ENCODE data around the gene GRAP. TPM values are rescaled to one million over a fixed set of nuclear protein-coding genes. Genes with fewer than 3 reads are reported as not detected.
A peak's percentile ranks its signal among the peaks of the same experiment; 100 is the strongest.
"Not testable (repeated sequence)": the region's sequence is repeated elsewhere in the genome, so short reads cannot be mapped to it uniquely, and the experiment has no call there.

The GRAP gene
- total RNA-seq, 1 donor from 2014 or later: not detected

DNA sequence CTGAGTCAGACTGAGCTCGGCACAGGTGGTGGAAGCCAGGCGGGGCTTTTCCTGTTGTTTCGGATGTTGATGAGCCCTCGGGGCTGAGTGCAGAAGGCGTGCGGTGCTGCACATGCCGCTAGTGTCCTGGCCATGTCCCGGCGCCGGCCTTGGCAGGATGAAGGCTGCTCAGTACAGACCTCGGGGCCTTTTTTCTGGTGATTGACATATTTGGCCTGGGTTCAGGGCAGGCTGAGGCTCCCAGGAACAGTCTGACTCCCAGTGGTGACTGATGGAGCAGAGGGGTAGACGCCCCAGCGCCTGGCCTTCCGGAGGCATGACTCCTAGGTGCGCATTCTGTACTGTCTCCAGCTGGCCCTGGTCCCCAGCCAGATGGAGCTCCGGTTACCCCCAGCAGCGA, 8.8 kb downstream of the GRAP start:
- not testable (repeated sequence) for H3K27ac Mint-ChIP-seq (ENCODE audit: unreplicated experiment)

GRCh38 chr17:19037547-19037946, 9.2 kb downstream of the GRAP start:
- H3K4me3 Mint-ChIP-seq (ENCODE audit: unreplicated experiment): not testable (repeated sequence)

More for the DNA sequence above, 8.8 kb downstream of the GRAP start:
- H3K4me1 Mint-ChIP-seq (ENCODE audit: unreplicated experiment); H3K4me3 Mint-ChIP-seq (ENCODE audit: unreplicated experiment); DNase-seq (ENCODE audit: extremely low spot score, unreplicated experiment); H3K9me3 Mint-ChIP-seq (ENCODE audit: unreplicated experiment); H3K36me3 Mint-ChIP-seq (ENCODE audit: unreplicated experiment); H3K27me3 Mint-ChIP-seq (ENCODE audit: unreplicated experiment): not testable (repeated sequence)

DNA sequence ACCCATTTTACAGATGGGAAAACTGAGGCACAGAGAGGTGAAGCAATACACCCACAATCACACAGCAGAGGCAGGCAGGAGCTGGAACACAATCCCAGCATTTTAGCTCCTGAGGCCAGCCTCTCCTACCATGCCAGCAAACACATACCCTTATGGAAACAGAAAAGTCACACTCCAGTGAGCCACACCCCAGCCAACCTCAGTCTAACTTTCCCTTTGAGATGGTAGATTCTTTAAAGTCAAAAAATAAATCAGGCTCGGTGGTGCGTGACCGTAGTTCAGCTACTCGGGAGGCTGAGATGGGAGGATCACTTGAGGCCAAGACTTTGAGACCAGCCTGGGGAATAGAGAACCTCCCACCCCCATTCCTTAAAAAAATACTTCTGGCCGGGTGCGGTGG, 10.6 kb downstream of the GRAP start:
- not testable (repeated sequence) for H3K36me3 Mint-ChIP-seq (ENCODE audit: unreplicated experiment); DNase-seq (ENCODE audit: extremely low spot score, unreplicated experiment); H3K4me1 Mint-ChIP-seq (ENCODE audit: unreplicated experiment); H3K9me3 Mint-ChIP-seq (ENCODE audit: unreplicated experiment); H3K4me3 Mint-ChIP-seq (ENCODE audit: unreplicated experiment); H3K27me3 Mint-ChIP-seq (ENCODE audit: unreplicated experiment); H3K27ac Mint-ChIP-seq (ENCODE audit: unreplicated experiment)

More at GRCh38 chr17:19037547-19037946, 9.2 kb downstream of the GRAP start:
- not testable (repeated sequence) for H3K9me3 Mint-ChIP-seq (ENCODE audit: unreplicated experiment); H3K36me3 Mint-ChIP-seq (ENCODE audit: unreplicated experiment); H3K27ac Mint-ChIP-seq (ENCODE audit: unreplicated experiment); H3K27me3 Mint-ChIP-seq (ENCODE audit: unreplicated experiment); H3K4me1 Mint-ChIP-seq (ENCODE audit: unreplicated experiment); DNase-seq (ENCODE audit: extremely low spot score, unreplicated experiment)

- H3K36me3 Mint-ChIP-seq (ENCODE audit: unreplicated experiment); H3K27ac Mint-ChIP-seq (ENCODE audit: unreplicated experiment): not testable (repeated sequence)
Observed at GRCh38 chr17:19032377-19032988, 14.3 kb downstream of the GRAP start.

DNA sequence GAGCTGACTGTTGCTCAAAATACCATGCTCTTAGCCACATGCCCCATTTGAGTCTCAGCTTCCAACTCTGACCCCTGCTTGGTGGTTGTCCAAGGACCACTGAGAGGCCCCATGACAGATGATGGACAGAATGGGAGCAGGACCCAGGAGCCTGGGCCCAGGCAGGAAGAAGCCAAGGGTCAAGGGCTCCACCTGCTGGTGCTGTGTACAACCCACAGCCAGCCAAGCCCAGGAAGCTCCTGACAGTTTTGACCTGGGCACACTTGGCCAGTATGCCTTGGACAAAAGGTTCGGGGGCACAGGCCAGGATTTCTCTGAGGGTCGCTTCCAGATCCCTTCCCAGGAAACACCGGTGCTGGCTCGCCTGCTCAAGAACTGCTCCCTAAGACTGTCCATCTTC, 15.0 kb downstream of the GRAP start:
- H3K27me3 Mint-ChIP-seq (ENCODE audit: unreplicated experiment); DNase-seq (ENCODE audit: extremely low spot score, unreplicated experiment); H3K4me1 Mint-ChIP-seq (ENCODE audit: unreplicated experiment); H3K27ac Mint-ChIP-seq (ENCODE audit: unreplicated experiment); H3K36me3 Mint-ChIP-seq (ENCODE audit: unreplicated experiment); H3K4me3 Mint-ChIP-seq (ENCODE audit: unreplicated experiment); H3K9me3 Mint-ChIP-seq (ENCODE audit: unreplicated experiment): not testable (repeated sequence)
- TF ChIP-seq, protein P1, sequence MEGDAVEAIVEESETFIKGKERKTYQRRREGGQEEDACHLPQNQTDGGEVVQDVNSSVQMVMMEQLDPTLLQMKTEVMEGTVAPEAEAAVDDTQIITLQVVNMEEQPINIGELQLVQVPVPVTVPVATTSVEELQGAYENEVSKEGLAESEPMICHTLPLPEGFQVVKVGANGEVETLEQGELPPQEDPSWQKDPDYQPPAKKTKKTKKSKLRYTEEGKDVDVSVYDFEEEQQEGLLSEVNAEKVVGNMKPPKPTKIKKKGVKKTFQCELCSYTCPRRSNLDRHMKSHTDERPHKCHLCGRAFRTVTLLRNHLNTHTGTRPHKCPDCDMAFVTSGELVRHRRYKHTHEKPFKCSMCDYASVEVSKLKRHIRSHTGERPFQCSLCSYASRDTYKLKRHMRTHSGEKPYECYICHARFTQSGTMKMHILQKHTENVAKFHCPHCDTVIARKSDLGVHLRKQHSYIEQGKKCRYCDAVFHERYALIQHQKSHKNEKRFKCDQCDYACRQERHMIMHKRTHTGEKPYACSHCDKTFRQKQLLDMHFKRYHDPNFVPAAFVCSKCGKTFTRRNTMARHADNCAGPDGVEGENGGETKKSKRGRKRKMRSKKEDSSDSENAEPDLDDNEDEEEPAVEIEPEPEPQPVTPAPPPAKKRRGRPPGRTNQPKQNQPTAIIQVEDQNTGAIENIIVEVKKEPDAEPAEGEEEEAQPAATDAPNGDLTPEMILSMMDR (IDR thresholded peaks at IDR 0.05): peak; percentile 49

More at GRCh38 chr17:19032377-19032988, 14.3 kb downstream of the GRAP start:
- not testable (repeated sequence) for H3K4me1 Mint-ChIP-seq (ENCODE audit: unreplicated experiment); H3K9me3 Mint-ChIP-seq (ENCODE audit: unreplicated experiment); H3K4me3 Mint-ChIP-seq (ENCODE audit: unreplicated experiment); DNase-seq (ENCODE audit: extremely low spot score, unreplicated experiment); H3K27me3 Mint-ChIP-seq (ENCODE audit: unreplicated experiment)

DNA sequence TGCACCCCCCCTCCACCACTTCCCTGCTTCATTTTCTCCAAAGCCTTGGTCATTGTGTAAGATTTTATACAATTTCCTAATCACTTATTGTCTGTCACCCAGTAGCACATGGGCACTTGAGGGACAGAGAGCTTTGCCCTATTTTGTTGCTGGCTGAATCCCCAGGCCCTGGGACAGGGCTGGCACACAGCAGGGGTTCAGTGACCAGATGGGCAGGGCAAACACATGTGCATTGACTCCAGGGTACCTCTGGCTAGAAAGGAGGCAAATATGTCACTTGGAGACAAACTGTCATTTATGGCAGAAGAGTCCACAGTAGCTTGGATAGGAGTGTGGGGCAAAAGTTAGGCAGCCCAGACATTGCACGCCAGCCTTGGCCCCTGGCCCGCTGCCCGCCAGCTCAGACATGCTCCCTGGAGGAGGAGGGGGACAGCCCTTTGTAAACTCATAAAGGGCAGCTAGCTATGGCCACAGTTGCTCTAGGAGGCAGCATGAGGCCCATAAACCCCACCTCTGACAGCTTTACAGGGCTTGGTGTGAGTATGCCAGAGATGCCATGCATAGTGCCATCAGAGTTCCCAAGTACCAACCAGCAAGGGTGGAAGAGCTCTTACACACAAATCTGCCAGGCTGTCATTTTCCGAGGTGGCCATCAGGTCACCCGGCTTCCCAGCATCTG, 15.8 kb downstream of the GRAP start:
- H3K36me3 Mint-ChIP-seq (ENCODE audit: unreplicated experiment); H3K4me3 Mint-ChIP-seq (ENCODE audit: unreplicated experiment); H3K27ac Mint-ChIP-seq (ENCODE audit: unreplicated experiment); H3K9me3 Mint-ChIP-seq (ENCODE audit: unreplicated experiment); H3K4me1 Mint-ChIP-seq (ENCODE audit: unreplicated experiment); H3K27me3 Mint-ChIP-seq (ENCODE audit: unreplicated experiment); DNase-seq (ENCODE audit: extremely low spot score, unreplicated experiment): not testable (repeated sequence)

DNA sequence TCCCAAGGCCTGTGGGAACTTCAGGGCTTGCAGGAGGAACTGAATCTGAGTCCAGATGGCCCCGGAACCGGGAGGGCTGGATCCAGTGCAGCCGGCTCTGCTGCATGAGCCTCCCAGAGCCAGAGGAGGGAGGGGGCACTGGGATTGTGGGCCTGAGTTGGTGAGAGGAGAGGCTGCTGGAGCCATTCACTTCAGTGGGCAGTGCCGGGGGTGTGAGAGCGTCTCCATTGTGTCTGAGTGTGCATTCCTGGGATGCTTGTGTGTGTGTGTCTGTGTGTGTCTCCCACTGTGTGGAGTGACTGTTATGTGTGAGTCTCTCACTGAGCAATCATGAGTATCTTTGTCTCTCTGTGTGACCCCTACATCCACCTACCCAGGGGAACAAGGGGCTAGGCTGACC, 17.0 kb downstream of the GRAP start:
- H3K4me1 Mint-ChIP-seq (ENCODE audit: unreplicated experiment); H3K36me3 Mint-ChIP-seq (ENCODE audit: unreplicated experiment); DNase-seq (ENCODE audit: extremely low spot score, unreplicated experiment); H3K27me3 Mint-ChIP-seq (ENCODE audit: unreplicated experiment); H3K27ac Mint-ChIP-seq (ENCODE audit: unreplicated experiment); H3K4me3 Mint-ChIP-seq (ENCODE audit: unreplicated experiment); H3K9me3 Mint-ChIP-seq (ENCODE audit: unreplicated experiment): not testable (repeated sequence)

DNA sequence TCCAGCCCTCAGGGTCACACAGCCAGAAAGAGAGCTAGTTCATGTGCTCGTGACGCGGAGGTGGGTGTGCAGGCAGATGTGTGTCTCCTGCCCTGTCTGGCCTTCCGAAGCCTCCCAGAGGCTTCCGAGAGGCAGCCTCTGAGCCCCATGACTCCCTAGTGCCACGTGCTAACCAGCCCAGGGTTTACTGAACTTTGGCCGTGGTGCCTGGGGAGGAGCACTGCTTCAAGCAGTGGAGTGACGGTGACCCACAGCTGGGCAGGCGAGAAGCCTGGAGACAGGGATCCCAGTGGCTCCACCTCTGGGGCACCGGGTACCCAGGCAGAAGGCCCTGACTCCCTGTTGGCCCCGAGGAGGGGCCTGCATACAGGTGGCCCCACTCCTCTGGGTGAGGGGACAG, 18.1 kb downstream of the GRAP start:
- not testable (repeated sequence) for H3K4me1 Mint-ChIP-seq (ENCODE audit: unreplicated experiment); H3K9me3 Mint-ChIP-seq (ENCODE audit: unreplicated experiment); H3K36me3 Mint-ChIP-seq (ENCODE audit: unreplicated experiment); DNase-seq (ENCODE audit: extremely low spot score, unreplicated experiment); H3K4me3 Mint-ChIP-seq (ENCODE audit: unreplicated experiment); H3K27me3 Mint-ChIP-seq (ENCODE audit: unreplicated experiment); H3K27ac Mint-ChIP-seq (ENCODE audit: unreplicated experiment)
